A673 (cell line): ENCODE measurements around the gene DEXI. TPM values are rescaled to one million over a fixed set of nuclear protein-coding genes. Genes with fewer than 3 reads are reported as not detected.

Source experiments
- BruUV-seq: library from RNA; stranded (reverse); fragments of 400-500 nt; replicated peaks from 2 replicates; lab custom pipeline; 2021; lab: Mats Ljungman, UMichigan
- CTCF ChIA-PET: fragments of 300-600 bp; sonication (Branson Sonifier 250); formaldehyde crosslinking; loops from one replicate; lab custom pipeline; 2022; ENCODE audit warnings: antibody characterized with exemption; lab: Charles Lee
- POLR2A ChIA-PET: fragments of 300-600 bp; sonication (Branson Sonifier 250); formaldehyde crosslinking; loops from one replicate; lab custom pipeline; 2022; ENCODE audit warnings: antibody characterized with exemption; ENCODE audit not compliant: low non-redundant PET; lab: Charles Lee
- DNase-seq: peaks from one replicate; pipeline ENCODE4 v3.0.0-alpha.2; 2015; ENCODE audit warnings: low spot score
- H3K27ac ChIP-seq: fragments of 200-600 bp; sonication (generic); 2 replicates; pipeline ENCODE4 v1.5.1; 2016; ENCODE audit warnings: mixed run types, low read depth, mild to moderate bottlenecking, mixed read lengths, antibody characterized with exemption, low read length; ENCODE audit not compliant: poor library complexity, severe bottlenecking
- H3K27me3 ChIP-seq: fragments of 200-600 bp; sonication (generic); replicated peaks from 2 replicates; pipeline ENCODE4 v1.6.1; 2017; ENCODE audit warnings: mixed run types, low read depth, mild to moderate bottlenecking, mixed read lengths, antibody characterized with exemption, low read length; ENCODE audit not compliant: insufficient read depth, poor library complexity
- H3K36me3 ChIP-seq: fragments of 200-600 bp; sonication (generic); 2 replicates; pipeline ENCODE4 v1.6.1; 2016; ENCODE audit warnings: mixed run types, mild to moderate bottlenecking, mixed read lengths, antibody characterized with exemption, low read length; ENCODE audit not compliant: insufficient read depth, poor library complexity, severe bottlenecking
- H3K4me1 ChIP-seq: fragments of 200-600 bp; sonication (generic); 2 replicates; pipeline ENCODE4 v1.6.1; 2017; ENCODE audit warnings: mixed run types, mild to moderate bottlenecking, mixed read lengths, antibody characterized with exemption, low read length; ENCODE audit not compliant: insufficient read depth, poor library complexity, severe bottlenecking
- H3K4me3 ChIP-seq: fragments of 200-600 bp; sonication (generic); 2 replicates; pipeline ENCODE4 v1.5.1; 2016; ENCODE audit warnings: low read depth, mixed run types, mild to moderate bottlenecking, mixed read lengths, low read length; ENCODE audit not compliant: poor library complexity, severe bottlenecking
- H3K9me3 ChIP-seq: fragments of 200-600 bp; sonication (generic); 2 replicates; pipeline ENCODE4 v1.6.1; 2016; ENCODE audit warnings: mixed run types, low read depth, mild to moderate bottlenecking, mixed read lengths, antibody characterized with exemption, low read length; ENCODE audit not compliant: poor library complexity, severe bottlenecking
- EZH2 ChIP-seq: fragments of 200-600 bp; sonication (generic); IDR thresholded peaks from 2 replicates; pipeline ENCODE4 v1.6.1; 2017; ENCODE audit warnings: borderline replicate concordance, low read depth, mild to moderate bottlenecking, mixed read lengths, antibody characterized with exemption, low read length; ENCODE audit not compliant: poor library complexity, severe bottlenecking
- intact Hi-C: fragments of 100-400 bp; cut with micrococcal nuclease; formaldehyde crosslinking; loops from one replicate; pipeline ENCODE4 v1.10.0; 2022; ENCODE audit not compliant: unreplicated experiment
- total RNA-seq: library from RNA; stranded (reverse); gene quantifications from 2 replicates; pipeline ENCODE4 v1.2.3, GENCODE V29; 2021
- TF ChIP-seq, protein P1 (sequence below): fragments of 300-800, 200-600 bp; sonication (generic); conservative IDR thresholded peaks from 2 replicates; pipeline ENCODE4 v1.5.1; 2017; ENCODE audit warnings: low read depth, mild to moderate bottlenecking, antibody characterized with exemption, low read length, moderate library complexity, mixed read lengths

Gene DEXI
- total RNA-seq, 1 experiment from 2014 or later: 30.7 TPM

DNA sequence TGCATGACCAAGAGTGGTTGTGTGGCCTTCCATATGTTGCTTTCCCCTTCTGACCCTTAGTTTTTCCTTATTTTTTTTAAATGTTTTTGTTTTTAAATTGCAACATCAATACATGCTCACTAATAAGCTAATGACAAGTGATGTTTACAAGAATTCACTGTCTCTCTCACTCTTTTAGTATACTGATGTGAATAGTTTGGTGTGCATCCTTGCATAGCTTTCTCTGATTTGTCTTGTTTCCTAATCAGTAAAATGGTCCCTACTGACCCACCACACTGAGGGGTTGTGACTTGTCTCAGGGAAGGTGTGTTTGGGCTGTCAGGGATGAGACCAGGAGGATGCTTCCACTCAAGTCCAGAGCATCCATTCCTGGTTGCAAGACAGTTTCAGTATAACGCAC, 39.3 kb downstream of the DEXI start:
- POLR2A ChIA-PET: no interaction called here

DNA sequence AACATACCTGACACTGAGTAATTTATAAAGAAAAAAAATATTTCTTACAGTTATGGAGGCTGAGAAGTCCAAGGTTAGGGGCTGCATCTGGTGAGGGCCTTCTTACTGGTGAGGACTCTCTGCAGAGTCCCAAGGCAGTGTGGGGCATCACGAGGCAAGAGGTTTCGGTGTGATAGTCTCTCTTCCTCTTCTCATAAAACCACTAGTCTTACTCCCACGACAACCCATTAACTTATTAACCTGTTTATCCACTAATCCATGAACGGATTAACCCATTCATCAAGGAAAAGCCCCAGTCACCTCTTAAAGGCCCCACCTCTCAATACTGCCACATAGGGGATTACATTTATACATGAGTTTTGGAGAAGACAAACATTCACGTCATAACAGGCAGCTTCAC, 45.1 kb downstream of the DEXI start:
- Histone ChIP-seq H3K27me3 (peaks cover 5% of the 10 kb centered on the region), H3K36me3 (no peaks in the 10 kb centered on the region), H3K9me3 (no peaks in the 10 kb centered on the region), H3K4me1 (no peaks in the 10 kb centered on the region), H3K27ac (no peak overlapping the region), H3K4me3 (no peak overlapping the region)
- no peak for TF ChIP-seq EZH2
- TF ChIP-seq, protein P1, sequence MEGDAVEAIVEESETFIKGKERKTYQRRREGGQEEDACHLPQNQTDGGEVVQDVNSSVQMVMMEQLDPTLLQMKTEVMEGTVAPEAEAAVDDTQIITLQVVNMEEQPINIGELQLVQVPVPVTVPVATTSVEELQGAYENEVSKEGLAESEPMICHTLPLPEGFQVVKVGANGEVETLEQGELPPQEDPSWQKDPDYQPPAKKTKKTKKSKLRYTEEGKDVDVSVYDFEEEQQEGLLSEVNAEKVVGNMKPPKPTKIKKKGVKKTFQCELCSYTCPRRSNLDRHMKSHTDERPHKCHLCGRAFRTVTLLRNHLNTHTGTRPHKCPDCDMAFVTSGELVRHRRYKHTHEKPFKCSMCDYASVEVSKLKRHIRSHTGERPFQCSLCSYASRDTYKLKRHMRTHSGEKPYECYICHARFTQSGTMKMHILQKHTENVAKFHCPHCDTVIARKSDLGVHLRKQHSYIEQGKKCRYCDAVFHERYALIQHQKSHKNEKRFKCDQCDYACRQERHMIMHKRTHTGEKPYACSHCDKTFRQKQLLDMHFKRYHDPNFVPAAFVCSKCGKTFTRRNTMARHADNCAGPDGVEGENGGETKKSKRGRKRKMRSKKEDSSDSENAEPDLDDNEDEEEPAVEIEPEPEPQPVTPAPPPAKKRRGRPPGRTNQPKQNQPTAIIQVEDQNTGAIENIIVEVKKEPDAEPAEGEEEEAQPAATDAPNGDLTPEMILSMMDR: no peak
- no TSS peak for BruUV-seq
- intact Hi-C loops: no loop called here
- CTCF ChIA-PET: no interaction called here
- POLR2A ChIA-PET: no interaction called here
- no peak for DNase-seq

More for the DNA sequence above, 39.3 kb downstream of the DEXI start:
- CTCF ChIA-PET: no interaction called here
- Histone ChIP-seq H3K4me3 (no peak overlapping the region), H3K9me3 (peaks cover 6% of the 10 kb centered on the region), H3K27ac (no peak overlapping the region), H3K36me3 (no peaks in the 10 kb centered on the region), H3K4me1 (no peaks in the 10 kb centered on the region), H3K27me3 (no peaks in the 10 kb centered on the region)
- no TSS peak for BruUV-seq
- DNase-seq: no peak
- TF ChIP-seq, protein P1: no peak
- TF ChIP-seq EZH2: no peak
- intact Hi-C loops: no loop called here

DNA sequence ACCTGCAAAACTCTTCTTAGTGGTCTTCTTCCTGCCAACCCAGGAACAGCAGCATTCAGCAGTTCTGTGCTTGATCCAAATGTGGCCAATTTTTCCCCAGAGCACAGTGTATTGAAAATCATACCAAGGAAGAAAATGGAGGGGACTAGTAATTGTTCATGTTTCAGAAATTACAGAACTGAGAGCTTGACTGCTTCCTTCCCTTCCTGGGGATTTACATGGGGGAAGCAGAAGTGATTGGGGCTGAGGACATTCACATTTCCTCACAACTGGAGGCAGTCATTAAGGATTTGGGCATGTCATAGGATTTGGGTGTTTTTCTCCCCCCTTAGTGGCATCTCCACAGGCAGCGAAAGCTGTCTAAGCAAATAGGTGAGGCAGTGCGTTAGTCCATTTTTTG, 45.5 kb downstream of the DEXI start:
- no peaks in the 10 kb centered on the region for H3K4me1 ChIP-seq

More for the DNA sequence above, 45.5 kb downstream of the DEXI start:
- CTCF ChIA-PET: no interaction called here
- intact Hi-C loops: no loop called here
- peaks cover 5% of the 10 kb centered on the region for H3K27me3 ChIP-seq
- no peak overlapping the region for H3K27ac ChIP-seq
- no peaks in the 10 kb centered on the region for H3K9me3 ChIP-seq
- no TSS peak for BruUV-seq
- H3K4me3 ChIP-seq: no peak overlapping the region
- DNase-seq: no peak
- POLR2A ChIA-PET: no interaction called here
- no peak for TF ChIP-seq EZH2
- TF ChIP-seq, protein P1: no peak
- H3K36me3 ChIP-seq: no peaks in the 10 kb centered on the region
